Left kidney (tissue), 2 donors: ENCODE measurements around the gene YKT6. TPM values are rescaled to one million over a fixed set of nuclear protein-coding genes. Genes with fewer than 3 reads are reported as not detected.

ENCODE experiments used
- DNase-seq: peaks from one replicate; pipeline ENCODE4 v3.0.0-alpha.2; 2013
- polyA plus RNA-seq: library from polyadenylated mRNA; unstranded; fragments of 120-200 nt; gene quantifications from one replicate; pipeline ENCODE4 v1.2.1, GENCODE V29; 2013; ENCODE audit not compliant: insufficient read length

YKT6 gene
- polyA plus RNA-seq, 1 donor: 82.7 TPM

DNA sequence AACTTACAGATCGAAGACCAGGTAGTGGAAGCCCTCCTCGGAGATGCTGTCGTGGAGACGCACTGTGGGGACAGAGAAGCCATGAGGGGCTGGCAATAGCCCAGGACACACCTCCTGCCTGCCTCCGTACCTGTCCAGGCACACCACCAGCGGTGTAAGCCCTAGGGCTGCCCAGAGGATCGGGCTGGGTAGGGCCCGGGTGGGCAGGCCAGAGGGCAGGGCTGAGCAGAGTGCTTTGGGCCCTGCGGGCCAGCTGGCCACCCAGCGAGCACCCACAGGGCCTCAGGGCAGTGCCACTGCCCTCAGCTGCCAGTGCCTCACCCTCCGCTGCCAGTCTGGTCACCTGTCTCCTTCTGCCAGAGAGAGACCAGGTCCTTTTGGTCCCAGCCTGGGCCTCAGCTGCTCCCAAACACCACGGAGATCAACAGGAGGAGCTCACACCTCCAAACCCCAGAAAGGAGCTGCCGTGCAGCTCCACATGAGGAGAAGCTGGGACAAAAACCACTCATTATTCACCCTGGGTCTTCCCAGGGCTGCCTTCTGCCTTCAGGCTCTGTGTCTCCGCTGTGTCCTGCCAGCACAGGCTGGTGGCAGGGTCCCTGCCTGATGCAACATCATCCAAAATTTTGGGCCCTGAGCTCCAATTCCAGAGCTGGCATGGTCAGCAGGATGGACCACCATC, 58.2 kb downstream of the YKT6 start:
- DNase-seq: no peak

DNA sequence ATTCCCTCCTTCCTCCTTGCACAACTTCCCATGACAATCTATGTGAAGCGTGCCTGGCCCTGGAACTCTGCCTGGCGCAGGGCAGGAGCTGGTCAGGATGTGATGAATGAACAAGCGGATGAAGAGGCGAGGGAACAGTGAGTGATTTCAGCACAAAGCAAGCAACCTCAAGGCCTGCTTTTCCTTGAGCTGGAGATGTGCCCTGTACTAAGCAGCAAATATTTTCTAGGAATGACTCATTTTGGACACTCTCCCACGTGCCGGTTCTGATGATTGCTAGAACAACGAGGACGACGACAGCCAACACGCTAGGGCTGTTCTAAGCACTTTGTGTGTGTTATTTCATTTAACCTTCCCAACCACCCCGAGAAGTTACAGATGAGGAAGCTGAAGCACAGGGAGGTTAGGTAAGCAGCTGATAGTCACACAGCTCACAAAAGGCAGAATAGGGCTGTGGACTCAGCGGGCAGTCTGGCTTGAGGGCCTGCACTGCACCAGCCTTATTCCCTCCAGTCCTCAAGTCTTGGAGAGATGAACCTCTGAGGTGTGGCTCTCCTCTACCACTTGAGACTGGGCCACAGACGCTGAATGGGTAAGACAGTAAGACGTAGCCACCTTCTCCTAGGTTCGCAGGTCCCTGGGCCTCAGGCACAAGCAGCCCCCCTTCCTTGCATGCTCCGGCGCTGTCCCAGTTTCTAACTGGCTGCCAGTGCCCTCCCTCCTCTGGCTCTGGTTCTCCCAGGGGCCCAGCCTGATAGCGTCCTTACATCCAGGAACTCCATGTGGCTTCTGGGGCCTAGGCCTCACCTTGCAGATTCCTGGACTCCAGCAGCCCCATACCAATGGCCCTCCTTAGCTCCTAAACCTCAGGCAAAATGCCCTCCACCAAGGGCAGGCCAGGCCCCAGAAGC, 59.0 kb downstream of the YKT6 start:
- no peak for DNase-seq

GRCh38 chr7:44261240-44261639, 60.5 kb downstream of the YKT6 start:
- DNase-seq: no peak

DNA sequence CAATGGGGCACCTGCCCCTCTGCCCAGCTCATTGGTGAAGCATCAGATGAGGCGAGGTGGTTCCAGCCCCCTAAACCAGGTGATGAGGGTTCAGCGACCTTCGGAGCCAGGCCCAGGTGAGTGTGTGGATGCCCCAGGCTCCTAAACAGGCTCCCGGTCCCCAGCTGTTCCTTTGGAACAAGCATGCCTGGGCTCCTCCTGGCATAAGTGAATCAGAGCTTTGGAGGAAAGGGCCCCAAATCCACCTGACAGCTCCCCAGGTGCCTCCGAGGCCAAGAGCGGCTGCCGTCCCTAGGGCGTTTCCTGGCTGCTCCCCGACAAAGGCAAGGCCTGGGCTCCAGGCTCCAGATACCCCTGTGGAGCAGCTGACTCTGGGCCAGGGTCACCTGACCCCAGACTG, 61.3 kb downstream of the YKT6 start:
- no peak for DNase-seq

DNA sequence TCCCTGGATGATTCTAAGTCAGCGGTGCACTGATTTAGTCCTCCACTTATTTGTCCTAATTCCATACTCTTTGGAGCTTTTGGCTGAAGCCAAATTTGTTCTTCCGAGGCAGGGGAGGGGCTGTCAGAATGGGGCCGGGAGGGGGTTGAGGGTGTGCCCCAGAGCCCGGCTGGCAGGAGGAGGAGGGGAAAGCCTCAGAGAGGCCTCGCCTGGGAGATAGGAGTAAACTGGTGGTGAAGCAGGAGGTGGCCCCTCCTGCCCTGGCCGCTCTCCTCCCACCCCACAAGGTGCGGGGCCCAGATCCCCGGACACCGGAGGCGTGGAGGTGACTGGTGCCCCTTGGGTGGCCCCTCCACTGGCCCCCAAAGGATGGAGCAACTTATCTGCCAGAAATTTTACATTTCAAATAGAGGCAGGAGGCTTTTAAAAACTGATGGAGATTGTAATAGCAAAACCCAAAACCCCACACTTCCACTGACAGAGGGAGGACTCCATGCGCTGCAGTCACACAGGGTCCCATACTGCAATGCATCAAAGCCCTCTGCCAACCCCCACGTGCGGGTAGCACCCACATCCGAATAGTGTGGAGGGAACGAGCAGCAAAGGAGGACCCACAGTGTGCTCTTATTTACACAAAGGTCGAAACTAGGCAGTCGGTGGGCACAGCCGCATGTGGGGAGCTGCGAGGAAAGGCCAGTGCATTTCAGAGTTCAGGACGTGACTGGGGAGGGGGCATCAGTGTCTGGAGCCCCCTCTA, 62.7 kb downstream of the YKT6 start:
- DNase-seq: no peak

Other genes starting within 250 kb of the YKT6 start
- gene SPDYE1, start 203.1 kb upstream of the YKT6 start, polyA plus RNA-seq: 2.1 TPM
- 60.1 TPM for gene DBNL, start 156.3 kb upstream of the YKT6 start, polyA plus RNA-seq
- 1.1 TPM for gene PGAM2, start 135.4 kb upstream of the YKT6 start, polyA plus RNA-seq
- gene POLM, start 118.4 kb upstream of the YKT6 start, polyA plus RNA-seq: 28.6 TPM
- 64.2 TPM for gene AEBP1, start 96.6 kb upstream of the YKT6 start, polyA plus RNA-seq
- gene POLD2, start 77.4 kb upstream of the YKT6 start, polyA plus RNA-seq: 108 TPM
- gene MYL7, start 59.6 kb upstream of the YKT6 start, polyA plus RNA-seq: 1.4 TPM
- gene GCK, start 11.5 kb upstream of the YKT6 start, polyA plus RNA-seq: 2.8 TPM
- gene CAMK2B, start 124.6 kb downstream of the YKT6 start, polyA plus RNA-seq: 1.7 TPM